Measurements from ENCODE around the gene FAM131A.
A peak's percentile ranks its signal among the peaks of the same experiment; 100 is the strongest.

FAM131A gene

DNA sequence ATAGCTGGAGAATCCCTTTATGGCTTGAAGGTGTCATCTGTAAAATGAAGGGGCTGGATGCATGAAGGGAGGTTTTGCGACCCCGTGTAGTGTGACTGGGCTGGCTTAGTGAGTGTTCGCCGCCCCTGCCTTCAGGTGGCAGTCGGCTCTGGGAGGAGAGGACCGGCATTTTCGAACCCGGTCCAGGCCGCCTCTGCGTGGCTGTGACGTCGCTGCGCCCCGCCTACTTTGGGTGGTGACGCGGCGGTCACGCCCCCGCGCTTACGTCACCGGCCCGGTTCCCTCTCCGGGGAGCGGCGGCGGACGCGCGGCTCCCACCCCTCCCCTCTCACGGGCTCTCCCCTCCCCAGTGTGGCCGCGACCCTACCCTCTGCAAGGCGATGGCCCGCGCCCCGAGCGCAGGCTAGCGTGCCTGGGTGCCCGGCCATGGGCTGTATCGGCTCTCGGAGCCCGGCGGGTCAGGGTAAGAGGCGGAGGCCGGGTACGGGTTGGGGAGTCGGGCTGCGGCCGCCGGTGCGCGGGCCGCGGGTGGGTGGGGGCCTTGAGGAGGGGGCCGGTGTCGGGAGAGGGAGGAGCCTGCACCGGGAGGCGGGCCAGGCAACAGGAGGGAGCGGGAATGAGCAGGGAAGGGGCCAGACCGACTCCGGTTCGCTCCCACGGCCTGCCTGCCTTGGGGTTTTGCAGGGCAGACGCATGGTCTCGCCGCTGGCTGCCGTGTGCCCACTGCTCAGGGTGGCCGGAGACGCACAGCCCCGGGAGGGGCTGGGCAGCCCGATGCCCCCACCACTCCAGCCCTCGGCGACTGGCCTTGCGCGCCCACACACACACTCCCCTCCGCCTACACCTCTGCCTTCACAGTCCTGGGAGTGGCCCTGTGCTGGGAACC, 1.5 kb upstream of the FAM131A start (continued):
- TF ChIP-seq, protein P1, sequence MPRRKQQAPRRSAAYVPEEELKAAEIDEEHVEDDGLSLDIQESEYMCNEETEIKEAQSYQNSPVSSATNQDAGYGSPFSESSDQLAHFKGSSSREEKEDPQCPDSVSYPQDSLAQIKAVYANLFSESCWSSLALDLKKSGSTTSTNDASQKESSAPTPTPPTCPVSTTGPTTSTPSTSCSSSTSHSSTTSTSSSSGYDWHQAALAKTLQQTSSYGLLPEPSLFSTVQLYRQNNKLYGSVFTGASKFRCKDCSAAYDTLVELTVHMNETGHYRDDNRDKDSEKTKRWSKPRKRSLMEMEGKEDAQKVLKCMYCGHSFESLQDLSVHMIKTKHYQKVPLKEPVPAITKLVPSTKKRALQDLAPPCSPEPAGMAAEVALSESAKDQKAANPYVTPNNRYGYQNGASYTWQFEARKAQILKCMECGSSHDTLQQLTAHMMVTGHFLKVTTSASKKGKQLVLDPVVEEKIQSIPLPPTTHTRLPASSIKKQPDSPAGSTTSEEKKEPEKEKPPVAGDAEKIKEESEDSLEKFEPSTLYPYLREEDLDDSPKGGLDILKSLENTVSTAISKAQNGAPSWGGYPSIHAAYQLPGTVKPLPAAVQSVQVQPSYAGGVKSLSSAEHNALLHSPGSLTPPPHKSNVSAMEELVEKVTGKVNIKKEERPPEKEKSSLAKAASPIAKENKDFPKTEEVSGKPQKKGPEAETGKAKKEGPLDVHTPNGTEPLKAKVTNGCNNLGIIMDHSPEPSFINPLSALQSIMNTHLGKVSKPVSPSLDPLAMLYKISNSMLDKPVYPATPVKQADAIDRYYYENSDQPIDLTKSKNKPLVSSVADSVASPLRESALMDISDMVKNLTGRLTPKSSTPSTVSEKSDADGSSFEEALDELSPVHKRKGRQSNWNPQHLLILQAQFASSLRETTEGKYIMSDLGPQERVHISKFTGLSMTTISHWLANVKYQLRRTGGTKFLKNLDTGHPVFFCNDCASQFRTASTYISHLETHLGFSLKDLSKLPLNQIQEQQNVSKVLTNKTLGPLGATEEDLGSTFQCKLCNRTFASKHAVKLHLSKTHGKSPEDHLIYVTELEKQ (tag by site-specific recombination; IDR thresholded peaks at IDR 0.05; ENCODE audit: borderline replicate concordance), result no peak
- no peak for TF ChIP-seq ZNF354C (tag by site-specific recombination; IDR thresholded peaks at IDR 0.05; ENCODE audit: borderline replicate concordance, low read depth)
- no peak; the same call in 1 of the 2 replicates for TF ChIP-seq KLF7 (tag by site-specific recombination; IDR thresholded peaks at IDR 0.05; ENCODE audit: borderline replicate concordance)
- no peak for TF ChIP-seq GLI4 (tag by site-specific recombination; IDR thresholded peaks at IDR 0.05)
- TF ChIP-seq ZNF768 (tag by site-specific recombination; IDR thresholded peaks at IDR 0.05), result no peak
- TF ChIP-seq ZNF747 (tag by site-specific recombination; IDR thresholded peaks at IDR 0.05), result no peak
- TF ChIP-seq ZNF184 (tag by site-specific recombination; IDR thresholded peaks at IDR 0.05), result no peak
- TF ChIP-seq ZNF585B (tag by site-specific recombination; IDR thresholded peaks at IDR 0.05), result no peak
- TF ChIP-seq, protein P2, sequence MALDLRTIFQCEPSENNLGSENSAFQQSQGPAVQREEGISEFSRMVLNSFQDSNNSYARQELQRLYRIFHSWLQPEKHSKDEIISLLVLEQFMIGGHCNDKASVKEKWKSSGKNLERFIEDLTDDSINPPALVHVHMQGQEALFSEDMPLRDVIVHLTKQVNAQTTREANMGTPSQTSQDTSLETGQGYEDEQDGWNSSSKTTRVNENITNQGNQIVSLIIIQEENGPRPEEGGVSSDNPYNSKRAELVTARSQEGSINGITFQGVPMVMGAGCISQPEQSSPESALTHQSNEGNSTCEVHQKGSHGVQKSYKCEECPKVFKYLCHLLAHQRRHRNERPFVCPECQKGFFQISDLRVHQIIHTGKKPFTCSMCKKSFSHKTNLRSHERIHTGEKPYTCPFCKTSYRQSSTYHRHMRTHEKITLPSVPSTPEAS (tag by site-specific recombination; IDR thresholded peaks at IDR 0.05), result no peak
- TF ChIP-seq ZNF664 (tag by site-specific recombination; IDR thresholded peaks at IDR 0.05), result no peak
- TF ChIP-seq GFI1B (tag by site-specific recombination; IDR thresholded peaks at IDR 0.05), result no peak
- TF ChIP-seq, protein P3, sequence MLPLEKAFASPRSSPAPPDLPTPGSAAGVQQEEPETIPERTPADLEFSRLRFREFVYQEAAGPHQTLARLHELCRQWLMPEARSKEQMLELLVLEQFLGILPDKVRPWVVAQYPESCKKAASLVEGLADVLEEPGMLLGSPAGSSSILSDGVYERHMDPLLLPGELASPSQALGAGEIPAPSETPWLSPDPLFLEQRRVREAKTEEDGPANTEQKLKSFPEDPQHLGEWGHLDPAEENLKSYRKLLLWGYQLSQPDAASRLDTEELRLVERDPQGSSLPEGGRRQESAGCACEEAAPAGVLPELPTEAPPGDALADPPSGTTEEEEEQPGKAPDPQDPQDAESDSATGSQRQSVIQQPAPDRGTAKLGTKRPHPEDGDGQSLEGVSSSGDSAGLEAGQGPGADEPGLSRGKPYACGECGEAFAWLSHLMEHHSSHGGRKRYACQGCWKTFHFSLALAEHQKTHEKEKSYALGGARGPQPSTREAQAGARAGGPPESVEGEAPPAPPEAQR (tag by site-specific recombination; IDR thresholded peaks at IDR 0.05), result no peak
- no peak for TF ChIP-seq TRIM28 (IDR thresholded peaks at IDR 0.05; ENCODE audit: borderline replicate concordance, low read length)
- TF ChIP-seq ZFHX2 (tag by site-specific recombination; conservative IDR thresholded peaks at IDR 0.05), result peak; percentile 95
- no peak for TF ChIP-seq ZNF626 (tag by site-specific recombination; IDR thresholded peaks at IDR 0.05)
- TF ChIP-seq ZNF146 (tag by site-specific recombination; IDR thresholded peaks at IDR 0.05), result no peak
- no peak for TF ChIP-seq HOXD13 (CRISPR knock-in tag; IDR thresholded peaks at IDR 0.05; ENCODE audit: borderline replicate concordance)
- TF ChIP-seq ZNF561 (tag by site-specific recombination; IDR thresholded peaks at IDR 0.05; ENCODE audit: borderline replicate concordance), result no peak
- no peak for TF ChIP-seq ZNF350 (tag by site-specific recombination; IDR thresholded peaks at IDR 0.05)
- TF ChIP-seq, protein P4, sequence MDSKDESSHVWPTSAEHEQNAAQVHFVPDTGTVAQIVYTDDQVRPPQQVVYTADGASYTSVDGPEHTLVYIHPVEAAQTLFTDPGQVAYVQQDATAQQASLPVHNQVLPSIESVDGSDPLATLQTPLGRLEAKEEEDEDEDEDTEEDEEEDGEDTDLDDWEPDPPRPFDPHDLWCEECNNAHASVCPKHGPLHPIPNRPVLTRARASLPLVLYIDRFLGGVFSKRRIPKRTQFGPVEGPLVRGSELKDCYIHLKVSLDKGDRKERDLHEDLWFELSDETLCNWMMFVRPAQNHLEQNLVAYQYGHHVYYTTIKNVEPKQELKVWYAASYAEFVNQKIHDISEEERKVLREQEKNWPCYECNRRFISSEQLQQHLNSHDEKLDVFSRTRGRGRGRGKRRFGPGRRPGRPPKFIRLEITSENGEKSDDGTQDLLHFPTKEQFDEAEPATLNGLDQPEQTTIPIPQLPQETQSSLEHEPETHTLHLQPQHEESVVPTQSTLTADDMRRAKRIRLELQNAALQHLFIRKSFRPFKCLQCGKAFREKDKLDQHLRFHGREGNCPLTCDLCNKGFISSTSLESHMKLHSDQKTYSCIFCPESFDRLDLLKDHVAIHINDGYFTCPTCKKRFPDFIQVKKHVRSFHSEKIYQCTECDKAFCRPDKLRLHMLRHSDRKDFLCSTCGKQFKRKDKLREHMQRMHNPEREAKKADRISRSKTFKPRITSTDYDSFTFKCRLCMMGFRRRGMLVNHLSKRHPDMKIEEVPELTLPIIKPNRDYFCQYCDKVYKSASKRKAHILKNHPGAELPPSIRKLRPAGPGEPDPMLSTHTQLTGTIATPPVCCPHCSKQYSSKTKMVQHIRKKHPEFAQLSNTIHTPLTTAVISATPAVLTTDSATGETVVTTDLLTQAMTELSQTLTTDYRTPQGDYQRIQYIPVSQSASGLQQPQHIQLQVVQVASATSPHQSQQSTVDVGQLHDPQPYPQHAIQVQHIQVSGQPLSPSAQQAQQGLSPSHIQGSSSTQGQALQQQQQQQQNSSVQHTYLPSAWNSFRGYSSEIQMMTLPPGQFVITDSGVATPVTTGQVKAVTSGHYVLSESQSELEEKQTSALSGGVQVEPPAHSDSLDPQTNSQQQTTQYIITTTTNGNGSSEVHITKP (tag by site-specific recombination; IDR thresholded peaks at IDR 0.05), result peak; percentile 44; the same call in 1 of the 2 replicates
- no peak for TF ChIP-seq SALL2 (tag by site-specific recombination; IDR thresholded peaks at IDR 0.05; ENCODE audit: borderline replicate concordance)
- no peak for TF ChIP-seq ZNF544 (tag by site-specific recombination; IDR thresholded peaks at IDR 0.05)
- 0 out of 2 replicates have a peak, but pooled peaks have one; percentile 38 for TF ChIP-seq YY2 (tag by site-specific recombination; IDR thresholded peaks at IDR 0.05)
- no peak for TF ChIP-seq ZFP41 (tag by site-specific recombination; IDR thresholded peaks at IDR 0.05; ENCODE audit: borderline replicate concordance)
- no peak for TF ChIP-seq ZNF175 (tag by site-specific recombination; IDR thresholded peaks at IDR 0.05)
- TF ChIP-seq ZBTB20 (tag by site-specific recombination; IDR thresholded peaks at IDR 0.05), result peak; percentile 34; the same call in 1 of the 2 replicates
- no peak for TF ChIP-seq ZNF416 (tag by site-specific recombination; IDR thresholded peaks at IDR 0.05)
- TF ChIP-seq ZNF404 (tag by site-specific recombination; IDR thresholded peaks at IDR 0.05), result no peak
- TF ChIP-seq ZNF837 (tag by site-specific recombination; IDR thresholded peaks at IDR 0.05), result no peak
- no peak for TF ChIP-seq MEIS1 (CRISPR knock-in tag; IDR thresholded peaks at IDR 0.05; ENCODE audit: borderline replicate concordance)
